GM18867 (cell line): ENCODE results near the gene ARHGEF26.
"Not testable (repeated sequence)": the region's sequence is repeated elsewhere in the genome, so short reads cannot be mapped to it uniquely, and the experiment has no call there.

ENCODE experiments used
- ATAC-seq: cut with Tn5 transposase; IDR thresholded peaks from one replicate; pipeline ENCODE4 v1.9.1; 2021; ENCODE audit warnings: mild to moderate bottlenecking, moderate library complexity; ENCODE audit not compliant: unreplicated experiment

ARHGEF26 gene

GRCh38 chr3:154120961-154121700 lies at the start of gene ARHGEF26:
TSS of gene ARHGEF26 (plus strand) at chr3:154121390. CDS start at chr3:154121993, 603 bp downstream.
- peak; percentile 70 for ATAC-seq

GRCh38 chr3:154074966-154075365 lies 46.2 kb upstream of the ARHGEF26 start:
- no peak for ATAC-seq

- ATAC-seq = peak; percentile 62
Measured at GRCh38 chr3:154078672-154079071, 42.5 kb upstream of the ARHGEF26 start.

- ATAC-seq = no peak
Measured at GRCh38 chr3:154081305-154081704, 39.9 kb upstream of the ARHGEF26 start.

GRCh38 chr3:154085071-154085470 lies 36.1 kb upstream of the ARHGEF26 start:
- ATAC-seq = no peak

GRCh38 chr3:154085799-154086198 lies 35.4 kb upstream of the ARHGEF26 start:
- no peak for ATAC-seq

GRCh38 chr3:154086286-154086685 lies 34.9 kb upstream of the ARHGEF26 start:
- no peak for ATAC-seq

GRCh38 chr3:154087756-154088480 lies 33.3 kb upstream of the ARHGEF26 start:
- ATAC-seq = not testable (repeated sequence)

GRCh38 chr3:154089421-154090420 lies 31.5 kb upstream of the ARHGEF26 start:
- no peak for ATAC-seq

- no peak for ATAC-seq
Measured at GRCh38 chr3:154094051-154094450, 27.1 kb upstream of the ARHGEF26 start.

GRCh38 chr3:154095832-154096421 lies 25.3 kb upstream of the ARHGEF26 start:
- no peak for ATAC-seq

- ATAC-seq = no peak
Measured at GRCh38 chr3:154098376-154098775, 22.8 kb upstream of the ARHGEF26 start.

GRCh38 chr3:154100556-154100955 lies 20.6 kb upstream of the ARHGEF26 start:
- no peak for ATAC-seq

GRCh38 chr3:154101250-154101649 lies 19.9 kb upstream of the ARHGEF26 start:
- no peak for ATAC-seq

GRCh38 chr3:154102225-154102624 lies 19.0 kb upstream of the ARHGEF26 start:
- ATAC-seq = no peak

- ATAC-seq = no peak
Measured at GRCh38 chr3:154105218-154105975, 15.8 kb upstream of the ARHGEF26 start.

- ATAC-seq = no peak
Measured at GRCh38 chr3:154111365-154111935, 9.7 kb upstream of the ARHGEF26 start.

- no peak for ATAC-seq
Measured at GRCh38 chr3:154112146-154112852, 8.9 kb upstream of the ARHGEF26 start.

GRCh38 chr3:154113609-154114008 lies 7.6 kb upstream of the ARHGEF26 start:
- no peak for ATAC-seq
